ENCODE measurements around the gene FOXN4.

DNA sequence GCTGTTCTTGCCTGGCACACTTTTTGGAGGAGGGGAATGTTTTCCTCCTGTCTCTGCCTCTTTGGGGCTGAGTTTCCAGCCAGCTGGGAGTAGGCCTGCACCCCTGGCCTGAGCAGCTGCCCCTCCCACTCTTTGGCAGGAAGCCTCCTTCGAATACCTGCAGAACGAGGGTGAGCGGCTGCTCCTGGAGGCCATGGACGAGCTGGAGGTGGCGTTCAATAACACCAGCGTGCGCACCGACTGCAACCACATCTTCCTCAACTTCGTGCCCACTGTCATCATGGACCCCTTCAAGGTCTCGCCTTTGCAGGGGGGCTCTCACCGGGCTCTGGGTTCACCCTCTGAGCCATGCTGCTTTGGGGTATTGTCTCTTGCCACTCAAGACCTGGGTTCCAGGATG is 69.4 kb downstream of the FOXN4 start:
- TF ChIP-seq CBX1 (IDR thresholded peaks at IDR 0.05; ENCODE audit: low read depth), result no peak
- TF ChIP-seq, protein P1, sequence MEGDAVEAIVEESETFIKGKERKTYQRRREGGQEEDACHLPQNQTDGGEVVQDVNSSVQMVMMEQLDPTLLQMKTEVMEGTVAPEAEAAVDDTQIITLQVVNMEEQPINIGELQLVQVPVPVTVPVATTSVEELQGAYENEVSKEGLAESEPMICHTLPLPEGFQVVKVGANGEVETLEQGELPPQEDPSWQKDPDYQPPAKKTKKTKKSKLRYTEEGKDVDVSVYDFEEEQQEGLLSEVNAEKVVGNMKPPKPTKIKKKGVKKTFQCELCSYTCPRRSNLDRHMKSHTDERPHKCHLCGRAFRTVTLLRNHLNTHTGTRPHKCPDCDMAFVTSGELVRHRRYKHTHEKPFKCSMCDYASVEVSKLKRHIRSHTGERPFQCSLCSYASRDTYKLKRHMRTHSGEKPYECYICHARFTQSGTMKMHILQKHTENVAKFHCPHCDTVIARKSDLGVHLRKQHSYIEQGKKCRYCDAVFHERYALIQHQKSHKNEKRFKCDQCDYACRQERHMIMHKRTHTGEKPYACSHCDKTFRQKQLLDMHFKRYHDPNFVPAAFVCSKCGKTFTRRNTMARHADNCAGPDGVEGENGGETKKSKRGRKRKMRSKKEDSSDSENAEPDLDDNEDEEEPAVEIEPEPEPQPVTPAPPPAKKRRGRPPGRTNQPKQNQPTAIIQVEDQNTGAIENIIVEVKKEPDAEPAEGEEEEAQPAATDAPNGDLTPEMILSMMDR (CRISPR knock-in tag; IDR thresholded peaks at IDR 0.05), result no peak
- TF ChIP-seq MXI1 (IDR thresholded peaks at IDR 0.05; ENCODE audit: borderline replicate concordance, low read depth, low read length), result no peak
- no peak for TF ChIP-seq CREB1 (IDR thresholded peaks at IDR 0.05)
- TF ChIP-seq CREB1 (CRISPR knock-in tag; IDR thresholded peaks at IDR 0.05), result no peak
- TF ChIP-seq RAD51 (IDR thresholded peaks at IDR 0.05; ENCODE audit: borderline replicate concordance), result no peak
- TF ChIP-seq ZNF552 (CRISPR knock-in tag; IDR thresholded peaks at IDR 0.05; ENCODE audit: borderline replicate concordance), result no peak
- TF ChIP-seq, protein P2, sequence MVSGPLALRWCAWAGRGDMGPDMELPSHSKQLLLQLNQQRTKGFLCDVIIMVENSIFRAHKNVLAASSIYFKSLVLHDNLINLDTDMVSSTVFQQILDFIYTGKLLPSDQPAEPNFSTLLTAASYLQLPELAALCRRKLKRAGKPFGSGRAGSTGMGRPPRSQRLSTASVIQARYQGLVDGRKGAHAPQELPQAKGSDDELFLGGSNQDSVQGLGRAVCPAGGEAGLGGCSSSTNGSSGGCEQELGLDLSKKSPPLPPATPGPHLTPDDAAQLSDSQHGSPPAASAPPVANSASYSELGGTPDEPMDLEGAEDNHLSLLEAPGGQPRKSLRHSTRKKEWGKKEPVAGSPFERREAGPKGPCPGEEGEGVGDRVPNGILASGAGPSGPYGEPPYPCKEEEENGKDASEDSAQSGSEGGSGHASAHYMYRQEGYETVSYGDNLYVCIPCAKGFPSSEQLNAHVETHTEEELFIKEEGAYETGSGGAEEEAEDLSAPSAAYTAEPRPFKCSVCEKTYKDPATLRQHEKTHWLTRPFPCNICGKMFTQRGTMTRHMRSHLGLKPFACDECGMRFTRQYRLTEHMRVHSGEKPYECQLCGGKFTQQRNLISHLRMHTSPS (CRISPR knock-in tag; IDR thresholded peaks at IDR 0.05; ENCODE audit: low read depth), result no peak
- TF ChIP-seq ZNF326 (CRISPR knock-in tag; IDR thresholded peaks at IDR 0.05; ENCODE audit: borderline replicate concordance), result no peak
